IMR-90 (cell line): ENCODE results near the gene ALKBH6. TPM values are rescaled to one million over a fixed set of nuclear protein-coding genes. Genes with fewer than 3 reads are reported as not detected.

ENCODE experiments used
- ATAC-seq: fragments of 200-7000 bp; cut with Tn5 transposase; 2 replicates; pipeline ENCODE4 v1.9.1; 2020; ENCODE audit warnings: low read depth, mild to moderate bottlenecking, moderate library complexity
- BruUV-seq: library from RNA; stranded (reverse); fragments of 400-500 nt; replicated peaks from 2 replicates; lab custom pipeline; 2021; lab: Mats Ljungman, UMichigan
- CTCF ChIA-PET: fragments of 300-600 bp; formaldehyde crosslinking; extraction: SDS; loops from one replicate; lab custom pipeline; 2021; ENCODE audit warnings: antibody characterized with exemption; lab: Yijun Ruan, JAX
- POLR2A ChIA-PET: fragments of 300-600 bp; sonication (Branson Sonifier 250); formaldehyde crosslinking; loops from one replicate; lab custom pipeline; 2022; ENCODE audit warnings: antibody characterized with exemption; ENCODE audit not compliant: unreplicated experiment; lab: Charles Lee
- DNase-seq: peaks from one replicate; pipeline ENCODE4 v3.0.0; 2013
- H2AFZ ChIP-seq: replicated peaks from 2 replicates; pipeline ENCODE3; 2013; ENCODE audit warnings: low read length, mild to moderate bottlenecking; ENCODE audit not compliant: poor library complexity
- H2AK5ac ChIP-seq: 2 replicates; pipeline ENCODE4 v1.6.1; 2013; ENCODE audit warnings: low read depth, low read length, inconsistent platforms
- H2AK9ac ChIP-seq: replicated peaks from 2 replicates; pipeline ENCODE3; 2013; ENCODE audit warnings: mild to moderate bottlenecking, low read depth, low read length, moderate library complexity; ENCODE audit not compliant: poor library complexity
- H2BK120ac ChIP-seq: 2 replicates; pipeline ENCODE4 v1.6.1; 2013; ENCODE audit warnings: low read depth, low read length, inconsistent platforms
- H2BK15ac ChIP-seq: 3 replicates; pipeline ENCODE4 v1.6.1; 2013; ENCODE audit warnings: low read depth, low read length, inconsistent platforms
- H2BK20ac ChIP-seq: 2 replicates; pipeline ENCODE4 v1.6.1; 2013; ENCODE audit warnings: low read depth, mild to moderate bottlenecking, inconsistent platforms, low read length, moderate library complexity
- H2BK5ac ChIP-seq: 2 replicates; pipeline ENCODE4 v1.6.1; 2013; ENCODE audit warnings: mild to moderate bottlenecking, low read depth, low read length, inconsistent platforms; ENCODE audit not compliant: poor library complexity, severe bottlenecking
- H3K14ac ChIP-seq: replicated peaks from 2 replicates; pipeline ENCODE4 v1.6.1; 2013; ENCODE audit warnings: low read depth, low read length, inconsistent platforms
- H3K18ac ChIP-seq: 2 replicates; pipeline ENCODE4 v1.6.1; 2013; ENCODE audit warnings: low read depth, low read length, control low read depth
- H3K23ac ChIP-seq: 2 replicates; pipeline ENCODE4 v1.6.1; 2013; ENCODE audit warnings: low read depth, low read length, inconsistent platforms
- H3K27ac ChIP-seq: 2 replicates; pipeline ENCODE4 v1.5.1; 2013; ENCODE audit warnings: mild to moderate bottlenecking, control low read depth, low read length; ENCODE audit not compliant: insufficient read depth
- H3K27me3 ChIP-seq: 2 replicates; pipeline ENCODE4 v1.6.1; 2013; ENCODE audit warnings: low read length; ENCODE audit not compliant: control insufficient read depth, insufficient read depth
- H3K36me3 ChIP-seq: 2 replicates; pipeline ENCODE4 v1.6.1; 2013; ENCODE audit warnings: low read length, mixed read lengths; ENCODE audit not compliant: control insufficient read depth, insufficient read depth
- H3K4ac ChIP-seq: 2 replicates; pipeline ENCODE4 v1.6.1; 2013; ENCODE audit warnings: low read depth, low read length, inconsistent platforms
- H3K4me1 ChIP-seq: 2 replicates; pipeline ENCODE4 v1.6.1; 2013; ENCODE audit warnings: low read length, mixed read lengths; ENCODE audit not compliant: control insufficient read depth, insufficient read depth
- H3K4me2 ChIP-seq: 2 replicates; pipeline ENCODE4 v1.6.1; 2013; ENCODE audit warnings: low read depth, mild to moderate bottlenecking, control low read depth, low read length, moderate library complexity
- H3K4me3 ChIP-seq: 2 replicates; pipeline ENCODE4 v1.5.1; 2013; ENCODE audit warnings: low read depth, mild to moderate bottlenecking, control low read depth, low read length, moderate library complexity; ENCODE audit not compliant: insufficient read depth
- H3K56ac ChIP-seq: 2 replicates; pipeline ENCODE4 v1.6.1; 2013; ENCODE audit warnings: low read length, inconsistent platforms; ENCODE audit not compliant: insufficient read depth; ENCODE audit errors: extremely low read depth
- H3K79me1 ChIP-seq, 2 experiments: 2 replicates each; pipeline ENCODE4 v1.6.1; 2013; ENCODE audit warnings: low read length in 2 of 2, inconsistent platforms in 1 of 2, low read depth in 1 of 2
- H3K9ac ChIP-seq: 2 replicates; pipeline ENCODE4 v1.6.1; 2013; ENCODE audit warnings: low read depth, low read length, control low read depth
- H3K9me1 ChIP-seq: 2 replicates; pipeline ENCODE4 v1.6.1; 2013; ENCODE audit warnings: low read length, inconsistent platforms; ENCODE audit not compliant: insufficient read depth
- H3K9me3 ChIP-seq: 2 replicates; pipeline ENCODE4 v1.6.1; 2013; ENCODE audit warnings: low read length; ENCODE audit not compliant: control insufficient read depth, insufficient read depth
- H4K20me1 ChIP-seq: 2 replicates; pipeline ENCODE4 v1.6.1; 2013; ENCODE audit warnings: low read length, inconsistent platforms; ENCODE audit not compliant: insufficient read depth
- H4K5ac ChIP-seq: 2 replicates; pipeline ENCODE4 v1.6.1; 2013; ENCODE audit warnings: mild to moderate bottlenecking, low read depth, low read length, control low read depth
- H4K8ac ChIP-seq, 2 experiments: 2 replicates each; pipeline ENCODE4 v1.6.1; 2013; ENCODE audit warnings: low read depth in 2 of 2, low read length in 2 of 2, control low read depth in 1 of 2, inconsistent platforms in 1 of 2
- H4K91ac ChIP-seq: 2 replicates; pipeline ENCODE4 v1.6.1; 2013; ENCODE audit warnings: low read depth, low read length, inconsistent platforms; ENCODE audit not compliant: insufficient read depth
- CTCF ChIP-seq: conservative IDR thresholded peaks from 2 replicates; pipeline ENCODE4 v1.5.1; 2012; ENCODE audit warnings: mild to moderate bottlenecking, low read depth, low read length, improper control_type of control experiment
- MAZ ChIP-seq: IDR thresholded peaks from 2 replicates; pipeline ENCODE4 v1.6.1; 2012; ENCODE audit warnings: low read depth, mild to moderate bottlenecking, low read length, improper control_type of control experiment, moderate library complexity, borderline replicate concordance
- POLR2A ChIP-seq: IDR thresholded peaks from 2 replicates; pipeline ENCODE4 v1.6.1; 2012; ENCODE audit warnings: mild to moderate bottlenecking, low read depth, low read length
- USF2 ChIP-seq: fragments of 150-350 bp; IDR thresholded peaks from 2 replicates; pipeline ENCODE4 v1.6.1; 2017; ENCODE audit warnings: mild to moderate bottlenecking, antibody characterized with exemption, low read length, low read depth
- WGBS, 2 experiments: methylation state at CpG; one replicate each; pipeline versions ENCODE4 v1.1.5 to v1.1.7; 2013; ENCODE audit warnings: missing lambda C conversion rate in 2 of 2; ENCODE audit not compliant: insufficient read length in 1 of 2; ENCODE audit errors: extremely low coverage in 2 of 2; 5-methylcytosine and 5-hydroxymethylcytosine counted together
- dilution Hi-C: fragments of 300-500 bp; cut with HindIII; formaldehyde crosslinking; loops from one replicate; pipeline ENCODE4 v1.14.3; 2018; ENCODE audit warnings: low sequenced_read_pairs; ENCODE audit not compliant: unreplicated experiment
- in situ Hi-C: fragments of 300-500 bp; cut with MboI; formaldehyde crosslinking; loops from 3 replicates; pipeline ENCODE4 v1.14.3; 2019; ENCODE audit warnings: low sequenced_read_pairs, inconsistent platforms, mixed read lengths
- intact Hi-C: fragments of 100-400 bp; cut with micrococcal nuclease; formaldehyde crosslinking; loops from 2 replicates; pipeline ENCODE4 v1.10.0; 2022
- polyA plus RNA-seq, 3 experiments: library from polyadenylated mRNA; depleted of rRNA; stranded (reverse); fragments of >200 nt; gene quantifications; 2 replicates each; pipeline ENCODE4 v1.2.3, GENCODE V29; 2012; ENCODE audit warnings: low replicate concordance in 1 of 3
- total RNA-seq: library from RNA; depleted of rRNA; stranded (reverse); fragments of >200 nt; gene quantifications from 2 replicates; pipeline ENCODE4 v1.2.3, GENCODE V29; 2012

Gene ALKBH6
- total and polyA plus RNA-seq, 2 of the 4 experiments (the other 2 are of a cell fraction) = 12.9 to 38.7 TPM

DNA sequence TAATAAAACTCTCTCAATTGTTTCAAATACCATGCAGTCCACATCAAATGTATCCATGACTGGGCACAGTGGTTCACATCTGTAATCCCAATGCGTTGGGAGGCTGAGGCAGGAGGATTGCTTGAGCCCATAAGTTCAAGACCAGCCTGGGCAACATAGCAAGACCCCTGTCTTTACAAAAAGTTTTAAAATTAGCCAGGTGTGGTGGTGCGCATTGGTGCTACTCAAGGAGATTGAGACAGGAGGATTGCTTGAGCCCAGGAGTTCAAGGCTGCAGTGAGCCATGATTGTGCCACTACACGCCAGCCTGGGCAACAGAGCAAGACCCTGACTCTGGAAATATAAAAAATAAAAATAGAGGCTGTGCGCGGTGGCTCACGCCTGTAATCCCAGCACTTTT, 13.7 kb upstream of the ALKBH6 start:
- Histone ChIP-seq H3K9me1 (0 out of 2 replicates have a peak, but pooled peaks cover 6% of the 10 kb centered on the region), H3K4me2 (no peak overlapping the region), H3K27ac (no peak overlapping the region), H2AFZ (no peak overlapping the region), H3K14ac (no peak overlapping the region), H3K56ac (no peak overlapping the region), H4K91ac (no peak overlapping the region), H3K4ac (no peak overlapping the region), H3K36me3 (peaks cover 51% of the 10 kb centered on the region), H3K4me3 (no peak overlapping the region), H2BK15ac (no peak overlapping the region), H3K9me3 (no peaks in the 10 kb centered on the region), H4K20me1 (no peaks in the 10 kb centered on the region; the same call in 1 of the 2 replicates), H3K18ac (no peak overlapping the region), H4K8ac (no peak overlapping the region), H2BK120ac (no peak overlapping the region), H3K9ac (no peak overlapping the region), H3K4me1 (peaks cover 2% of the 10 kb centered on the region; the same call in 1 of the 2 replicates), H4K5ac (no peak overlapping the region), H2AK9ac (no peak overlapping the region), H2BK5ac (no peak overlapping the region), H3K79me1 (peaks cover 0 to 26% of the 10 kb centered on the region in 2 experiments; a peak in 3 of 4 replicates), H2AK5ac (no peak overlapping the region), H3K27me3 (no peaks in the 10 kb centered on the region), H2BK20ac (no peak overlapping the region), H3K23ac (no peak overlapping the region)
- 100% methylated on average over 2 of the region's 6 CpGs; no CpG with 5 or more reads in 1 of the 2 experiments for WGBS, 2 experiments
- CTCF ChIA-PET = no interaction called here
- dilution Hi-C loops = no loop called here
- BruUV-seq = no TSS peak
- intact Hi-C loops = no loop called here
- DNase-seq = no peak
- TF ChIP-seq CTCF (no peak), MAZ (no peak), USF2 (no peak), POLR2A (no peak)
- in situ Hi-C loops = no loop called here
- no peak for ATAC-seq
- POLR2A ChIA-PET = no interaction called here
